Loucy (cell line): Measurements from ENCODE around the gene OR51I2.

Experiments
- H2AFZ ChIP-seq: fragments of 200-600 bp; sonication (generic); 2 replicates; pipeline ENCODE4 v1.6.0; 2016; ENCODE audit warnings: antibody characterized with exemption, mild to moderate bottlenecking, low read length, moderate library complexity
- H3F3A ChIP-seq: fragments of 200-600 bp; 2 replicates; pipeline ENCODE4 v1.6.0; 2016; ENCODE audit warnings: antibody characterized with exemption, low read depth, mild to moderate bottlenecking
- H3K27me3 ChIP-seq: fragments of 200-600 bp; sonication (generic); 2 replicates; pipeline ENCODE4 v1.6.1; 2014; ENCODE audit warnings: low read length, mild to moderate bottlenecking; ENCODE audit not compliant: insufficient read depth, poor library complexity, severe bottlenecking
- H3K36me3 ChIP-seq: fragments of 200-600 bp; sonication (generic); 2 replicates; pipeline ENCODE4 v1.6.1; 2016; ENCODE audit warnings: low read length; ENCODE audit not compliant: insufficient read depth
- H3K4me1 ChIP-seq: fragments of 200-600 bp; sonication (generic); 2 replicates; pipeline ENCODE4 v1.5.1; 2014; ENCODE audit warnings: low read length, mild to moderate bottlenecking; ENCODE audit not compliant: insufficient read depth, poor library complexity, severe bottlenecking
- H3K4me2 ChIP-seq: fragments of 200-600 bp; sonication (generic); 2 replicates; pipeline ENCODE4 v1.6.0; 2014; ENCODE audit warnings: antibody characterized with exemption, low read length, low read depth, mild to moderate bottlenecking; ENCODE audit not compliant: poor library complexity, severe bottlenecking
- H3K4me3 ChIP-seq: fragments of 200-600 bp; sonication (generic); 2 replicates; pipeline ENCODE4 v1.5.1; 2014; ENCODE audit warnings: low read length, mild to moderate bottlenecking, mixed read lengths; ENCODE audit not compliant: poor library complexity, severe bottlenecking
- H3K79me2 ChIP-seq: fragments of 200-600 bp; sonication (generic); 2 replicates; pipeline ENCODE4 v1.6.1; 2014; ENCODE audit warnings: low read length; ENCODE audit not compliant: insufficient read depth
- H3K9ac ChIP-seq: fragments of 200-600 bp; sonication (generic); 2 replicates; pipeline ENCODE4 v1.6.0; 2014; ENCODE audit warnings: mild to moderate bottlenecking, low read depth, low read length, moderate library complexity; ENCODE audit not compliant: poor library complexity, severe bottlenecking
- H3K9me2 ChIP-seq: fragments of 200-600 bp; sonication (generic); replicated peaks from 2 replicates; pipeline ENCODE4 v1.6.1; 2016; ENCODE audit warnings: low read depth, low read length, mixed read lengths
- H3K9me3 ChIP-seq: fragments of 200-600 bp; sonication (generic); 2 replicates; pipeline ENCODE4 v1.6.1; 2014; ENCODE audit warnings: mild to moderate bottlenecking, antibody characterized with exemption, low read length, low read depth; ENCODE audit not compliant: insufficient read depth
- H4K20me1 ChIP-seq: fragments of 200-600 bp; sonication (generic); 2 replicates; pipeline ENCODE4 v1.6.0; 2014; ENCODE audit warnings: antibody characterized with exemption, low read length, mild to moderate bottlenecking; ENCODE audit not compliant: insufficient read depth, poor library complexity, severe bottlenecking
- CTCF ChIP-seq: fragments of 200-600 bp; sonication (generic); conservative IDR thresholded peaks from 2 replicates; pipeline ENCODE4 v1.5.1; 2014; ENCODE audit warnings: mild to moderate bottlenecking, antibody characterized with exemption, low read length
- EZH2phosphoT487 ChIP-seq: fragments of 200-600 bp; IDR thresholded peaks from 2 replicates; pipeline ENCODE4 v1.6.1; 2018; ENCODE audit warnings: antibody characterized with exemption, mild to moderate bottlenecking, moderate library complexity, borderline replicate concordance

The OR51I2 gene

GRCh38 chr11:5504403-5504921 is 55.3 kb downstream of the OR51I2 start:
- Histone ChIP-seq H3K9me3 (no peaks in the 10 kb centered on the region), H4K20me1 (no peaks in the 10 kb centered on the region), H3K4me1 (no peaks in the 10 kb centered on the region), H3K27me3 (no peaks in the 10 kb centered on the region), H3K36me3 (no peaks in the 10 kb centered on the region), H3K79me2 (no peaks in the 10 kb centered on the region), H3K9ac (no peak overlapping the region), H2AFZ (no peak overlapping the region), H3K9me2 (no peaks in the 10 kb centered on the region), H3K4me2 (no peak overlapping the region), H3K4me3 (no peak overlapping the region), H3F3A (no peaks in the 10 kb centered on the region)
- TF ChIP-seq CTCF, result no peak
- no peak for TF ChIP-seq EZH2phosphoT487

GRCh38 chr11:5505363-5506048 is 56.4 kb downstream of the OR51I2 start:
- Histone ChIP-seq H3K27me3 (no peaks in the 10 kb centered on the region), H3K9me3 (no peaks in the 10 kb centered on the region), H3K4me1 (no peaks in the 10 kb centered on the region), H2AFZ (no peak overlapping the region), H3K9ac (no peak overlapping the region), H3F3A (no peaks in the 10 kb centered on the region), H4K20me1 (no peaks in the 10 kb centered on the region), H3K9me2 (no peaks in the 10 kb centered on the region), H3K79me2 (no peaks in the 10 kb centered on the region), H3K4me2 (no peak overlapping the region), H3K36me3 (no peaks in the 10 kb centered on the region), H3K4me3 (no peak overlapping the region)
- TF ChIP-seq EZH2phosphoT487, result no peak
- TF ChIP-seq CTCF, result no peak
